SK-N-MC (cell line): ENCODE results near the gene PWP2.

Experiments
- EZH2 ChIP-seq: fragments of 200-600 bp; sonication (generic); IDR thresholded peaks from one replicate; pipeline ENCODE4 v1.6.1; 2017; ENCODE audit warnings: antibody characterized with exemption
- POLR2AphosphoS5 ChIP-seq: IDR thresholded peaks from 2 replicates; pipeline ENCODE4 v1.6.1; 2012; ENCODE audit warnings: mild to moderate bottlenecking, low read depth, low read length, borderline replicate concordance

GRCh38 chr21:44088401-44088780, 18.8 kb upstream of the PWP2 start:
- TF ChIP-seq EZH2 (no peak), POLR2AphosphoS5 (no peak)
